Endothelial cell of umbilical vein (primary cell): ENCODE results near the gene ADAMTS17. TPM values are rescaled to one million over a fixed set of nuclear protein-coding genes. Genes with fewer than 3 reads are reported as not detected.

Source experiments
- BruUV-seq: library from RNA; stranded (reverse); fragments of 400-500 nt; replicated peaks from 2 replicates; lab custom pipeline; 2021; lab: Mats Ljungman, UMichigan
- CTCF ChIA-PET: fragments of 300-600, 350-600 bp; sonication (Branson Sonifier 250); formaldehyde crosslinking; loops from one replicate; lab custom pipeline; 2021; ENCODE audit warnings: antibody characterized with exemption, inconsistent platforms; lab: Charles Lee
- POLR2A ChIA-PET: fragments of 300-600, 350-600 bp; sonication (Branson Sonifier 250); formaldehyde crosslinking; loops from one replicate; lab custom pipeline; 2021; ENCODE audit warnings: antibody characterized with exemption, inconsistent platforms; lab: Charles Lee
- DNase-seq: peaks from one replicate; pipeline ENCODE4 v3.0.0-alpha.2; 2011; ENCODE audit warnings: low read depth, low spot score
- FAIRE-seq: peaks from 2 replicates; lab custom pipeline; 2011; peaks lifted over from hg19 to GRCh38; lab: Jason Lieb, UNC
- H2AFZ ChIP-seq: 2 replicates; pipeline ENCODE4 v1.6.0; 2012; ENCODE audit warnings: low read depth, low read length, control low read depth, inconsistent platforms
- H3K27ac ChIP-seq: 2 replicates; pipeline ENCODE4 v1.5.1; 2011; ENCODE audit warnings: low read depth, mild to moderate bottlenecking, control low read depth, low read length, moderate library complexity; ENCODE audit not compliant: insufficient read depth
- H3K27me3 ChIP-seq, 2 experiments: 2 replicates each; pipeline versions ENCODE4 v1.6.0 to v1.6.1; 2011; ENCODE audit warnings: low read length in 2 of 2, mixed read lengths in 1 of 2; ENCODE audit not compliant: control insufficient read depth in 2 of 2, insufficient read depth in 2 of 2
- H3K36me3 ChIP-seq, 2 experiments: 2 replicates in 1 of 2; 3 replicates in 1 of 2; pipeline ENCODE4 v1.5.1; 2011; ENCODE audit warnings: low read length in 2 of 2, mild to moderate bottlenecking in 1 of 2, moderate library complexity in 1 of 2; ENCODE audit not compliant: control insufficient read depth in 2 of 2, insufficient read depth in 2 of 2; ENCODE audit errors: extremely low read depth in 1 of 2
- H3K4me1 ChIP-seq: 3 replicates; pipeline ENCODE4 v1.5.1; 2011; ENCODE audit warnings: mild to moderate bottlenecking, low read length; ENCODE audit not compliant: control insufficient read depth, insufficient read depth; ENCODE audit errors: extremely low read depth
- H3K4me2 ChIP-seq: 2 replicates; pipeline ENCODE4 v1.6.1; 2011; ENCODE audit warnings: low read length, control low read depth, mixed read lengths; ENCODE audit not compliant: insufficient read depth
- H3K4me3 ChIP-seq, 3 experiments: fragments of 200-600 bp in 1 of 3; sonication (generic), shearing (Covaris generic) in 1 of 3; replicated peaks in 1 of 3; 2 replicates each; pipeline ENCODE4 v1.5.1; 2011 to 2016; ENCODE audit warnings: control low read depth in 3 of 3, low read length in 3 of 3, mild to moderate bottlenecking in 2 of 3, inconsistent platforms in 1 of 3, low read depth in 1 of 3, moderate library complexity in 1 of 3; ENCODE audit not compliant: insufficient read depth in 1 of 3
- H3K79me2 ChIP-seq: 2 replicates; pipeline ENCODE4 v1.6.0; 2012; ENCODE audit warnings: low read length, inconsistent platforms; ENCODE audit not compliant: control insufficient read depth, insufficient read depth
- H3K9ac ChIP-seq: replicated peaks from 2 replicates; pipeline ENCODE3; 2011; ENCODE audit warnings: low read length, control low read depth; ENCODE audit not compliant: insufficient read depth; ENCODE audit errors: extremely low read depth
- H3K9me1 ChIP-seq: replicated peaks from 3 replicates; pipeline ENCODE4 v1.6.0; 2011; ENCODE audit warnings: mild to moderate bottlenecking, low read length; ENCODE audit not compliant: control insufficient read depth, insufficient read depth; ENCODE audit errors: extremely low read depth
- H3K9me3 ChIP-seq: replicated peaks from 2 replicates; pipeline ENCODE4 v1.5.1; 2012; ENCODE audit warnings: low read length, inconsistent platforms; ENCODE audit not compliant: control insufficient read depth, insufficient read depth
- H4K20me1 ChIP-seq: replicated peaks from 2 replicates; pipeline ENCODE3; 2011; ENCODE audit warnings: mild to moderate bottlenecking, low read length; ENCODE audit not compliant: control insufficient read depth, insufficient read depth; ENCODE audit errors: extremely low read depth
- CTCF ChIP-seq, 2 donors: IDR thresholded peaks; 1 replicate in 1 of 2; 2 replicates in 1 of 2; pipeline ENCODE4 v1.5.1; 2011; ENCODE audit warnings: low read length in 2 of 2, mild to moderate bottlenecking in 2 of 2, moderate library complexity in 2 of 2, control low read depth in 1 of 2, inconsistent platforms in 1 of 2, low read depth in 1 of 2; ENCODE audit not compliant: insufficient read depth in 1 of 2; ENCODE audit errors: extremely low read depth in 1 of 2
- EZH2 ChIP-seq: IDR thresholded peaks from 2 replicates; pipeline ENCODE4 v1.6.1; 2012; ENCODE audit warnings: borderline replicate concordance, low read depth, mild to moderate bottlenecking, moderate library complexity, low read length, inconsistent platforms; ENCODE audit not compliant: severe bottlenecking
- FOS ChIP-seq: IDR thresholded peaks from 2 replicates; pipeline ENCODE4 v1.6.1; 2011; ENCODE audit warnings: mild to moderate bottlenecking, low read length, moderate library complexity, borderline replicate concordance; ENCODE audit not compliant: insufficient read depth
- GATA2 ChIP-seq: IDR thresholded peaks from 2 replicates; pipeline ENCODE4 v1.7.0; 2011; ENCODE audit warnings: low read depth, mild to moderate bottlenecking, moderate library complexity, mixed read lengths, low read length; ENCODE audit not compliant: insufficient read length, insufficient read depth
- JUN ChIP-seq: IDR thresholded peaks from 2 replicates; pipeline ENCODE4 v1.6.1; 2011; ENCODE audit warnings: borderline replicate concordance, low read depth; ENCODE audit not compliant: insufficient read length, insufficient read depth
- MAX ChIP-seq: IDR thresholded peaks from 2 replicates; pipeline ENCODE4 v1.6.1; 2011; ENCODE audit not compliant: insufficient read depth, insufficient read length
- MYC ChIP-seq: IDR thresholded peaks from one replicate; pipeline ENCODE4 v1.6.1; 2011; ENCODE audit warnings: mild to moderate bottlenecking, low read depth, low read length
- POLR2A ChIP-seq: IDR thresholded peaks from 2 replicates; pipeline ENCODE4 v1.6.1; 2012; ENCODE audit warnings: low read depth, mild to moderate bottlenecking, control low read depth, low read length
- POLR2AphosphoS5 ChIP-seq: IDR thresholded peaks from 2 replicates; pipeline ENCODE4 v1.6.1; 2012; ENCODE audit warnings: low read depth, mild to moderate bottlenecking, control low read depth, low read length, moderate library complexity; ENCODE audit not compliant: insufficient read depth
- dilution Hi-C: fragments of 300-500 bp; cut with MboI; formaldehyde crosslinking; loops from one replicate; pipeline ENCODE4 v1.15.0; 2019; ENCODE audit warnings: low sequenced_read_pairs; ENCODE audit not compliant: extremely low pct_ligation_motif_present
- intact Hi-C: fragments of 100-400 bp; cut with micrococcal nuclease; formaldehyde crosslinking; loops from one replicate; pipeline ENCODE4 v1.10.0; 2022
- polyA plus RNA-seq, 4 experiments: library from polyadenylated mRNA; depleted of rRNA in 3 of 4; stranded (reverse) in 3 of 4; unstranded in 1 of 4; fragments of >200 nt; gene quantifications; 2 replicates each; pipeline versions ENCODE4 v1.2.1 to v1.2.3, GENCODE V29; 2011 to 2012; ENCODE audit warnings: missing spikeins in 1 of 4
- total RNA-seq: library from RNA; stranded (reverse); gene quantifications from 2 replicates; pipeline ENCODE4 v1.2.3, GENCODE V29; 2021

ADAMTS17 gene
- total and polyA plus RNA-seq, 2 donors (not counting 3 experiments of a cell fraction or from before 2014, with no cell fraction given) = 0.12 TPM; not detected in 1

DNA sequence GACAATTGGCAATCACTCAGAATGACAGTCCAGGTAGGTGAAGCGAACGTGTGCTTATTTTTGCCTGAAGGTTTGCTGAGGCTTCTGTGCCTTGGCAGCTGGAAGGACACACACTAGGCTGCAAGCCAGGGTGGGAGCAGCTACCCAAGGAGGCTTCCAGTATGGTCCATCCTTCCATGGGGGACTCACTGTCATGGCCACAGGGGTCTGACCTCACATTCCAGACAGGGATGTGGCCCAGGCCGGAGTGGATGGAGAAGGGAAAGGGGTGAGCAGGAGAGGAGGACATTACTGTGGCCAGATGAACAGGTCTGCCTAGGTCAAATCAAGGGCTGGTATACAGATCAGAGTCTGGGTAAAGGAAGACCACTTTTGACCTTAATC is 247.7 kb downstream of the ADAMTS17 start:
- no peak overlapping the region for H3K4me2 ChIP-seq
- no peaks in the 10 kb centered on the region for H3K9me3 ChIP-seq
- no peaks in the 10 kb centered on the region for H3K36me3 ChIP-seq
- no peaks in the 10 kb centered on the region for H4K20me1 ChIP-seq
- BruUV-seq = no TSS peak
- no peaks in the 10 kb centered on the region for H3K79me2 ChIP-seq
- ChIA-PET POLR2A (no interaction called here), CTCF (no interaction called here)
- FAIRE-seq (no peak), DNase-seq (no peak)
- TF ChIP-seq FOS (no peak), GATA2 (no peak), CTCF (IDR thresholded peaks at IDR 0.05; ENCODE audit: extremely low read depth in 1 of 2, insufficient read depth in 1 of 2, low read depth in 1 of 2, low read length in 2 of 2) (no peak), POLR2A (no peak), MYC (no peak), POLR2AphosphoS5 (no peak), JUN (no peak), MAX (no peak), EZH2 (no peak)
- no peaks in the 10 kb centered on the region for H3K9me1 ChIP-seq
- H3K9ac ChIP-seq = no peak overlapping the region
- H3K27ac ChIP-seq = no peak overlapping the region
- intact Hi-C loops = no loop called here
- dilution Hi-C loops = no loop called here
- H3K4me3 ChIP-seq = no peak overlapping the region
- H3K27me3 ChIP-seq = no peaks in the 10 kb centered on the region
- H2AFZ ChIP-seq = no peak overlapping the region
- no peaks in the 10 kb centered on the region for H3K4me1 ChIP-seq
